GM19397 (cell line): ENCODE measurements around the gene AGAP2.
"Not testable (repeated sequence)": the region's sequence is repeated elsewhere in the genome, so short reads cannot be mapped to it uniquely, and the experiment has no call there.

Experiments
- ATAC-seq: cut with Tn5 transposase; IDR thresholded peaks from one replicate; pipeline ENCODE4 v1.9.1; 2021; ENCODE audit warnings: mild to moderate bottlenecking, moderate library complexity; ENCODE audit not compliant: unreplicated experiment

Gene AGAP2

DNA sequence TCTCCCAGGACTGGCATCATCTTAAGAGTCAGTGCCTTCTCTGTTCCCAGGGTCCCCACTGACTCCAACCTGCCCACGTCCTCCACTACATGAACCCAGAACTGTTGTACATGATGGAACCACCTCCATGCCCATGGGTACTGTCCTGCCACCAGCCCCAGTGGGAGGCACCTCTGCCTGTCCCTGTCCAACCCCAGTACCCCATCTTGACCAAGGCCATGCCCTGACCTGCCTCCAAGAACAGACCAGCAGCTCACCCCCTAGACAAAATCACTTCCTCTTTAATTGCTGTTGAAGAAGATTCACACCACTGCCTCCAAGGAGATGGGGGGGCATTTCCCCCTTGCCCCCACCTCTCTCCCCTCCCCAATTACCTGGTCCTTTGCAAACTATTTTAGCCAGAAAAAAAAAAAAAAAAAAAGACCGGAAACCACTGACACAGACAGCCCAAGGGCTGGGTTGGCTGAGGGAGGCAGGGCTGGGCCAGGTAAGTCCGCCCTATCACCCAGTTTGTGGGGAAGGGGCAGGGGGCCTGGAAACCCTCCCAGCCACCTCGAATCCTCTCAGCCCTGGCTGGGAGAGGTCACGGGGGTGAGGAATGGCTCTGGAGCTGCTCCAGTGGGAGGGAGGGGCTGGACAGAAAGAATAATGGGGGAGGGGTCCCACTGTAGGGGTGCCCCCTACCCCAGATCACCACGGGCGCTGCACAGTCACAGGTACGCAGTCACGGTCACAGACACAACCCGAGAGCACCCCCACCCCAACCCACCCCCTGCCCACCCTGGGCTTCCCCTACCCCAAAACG, 13.4 kb downstream of the AGAP2 start:
- no peak for ATAC-seq

DNA sequence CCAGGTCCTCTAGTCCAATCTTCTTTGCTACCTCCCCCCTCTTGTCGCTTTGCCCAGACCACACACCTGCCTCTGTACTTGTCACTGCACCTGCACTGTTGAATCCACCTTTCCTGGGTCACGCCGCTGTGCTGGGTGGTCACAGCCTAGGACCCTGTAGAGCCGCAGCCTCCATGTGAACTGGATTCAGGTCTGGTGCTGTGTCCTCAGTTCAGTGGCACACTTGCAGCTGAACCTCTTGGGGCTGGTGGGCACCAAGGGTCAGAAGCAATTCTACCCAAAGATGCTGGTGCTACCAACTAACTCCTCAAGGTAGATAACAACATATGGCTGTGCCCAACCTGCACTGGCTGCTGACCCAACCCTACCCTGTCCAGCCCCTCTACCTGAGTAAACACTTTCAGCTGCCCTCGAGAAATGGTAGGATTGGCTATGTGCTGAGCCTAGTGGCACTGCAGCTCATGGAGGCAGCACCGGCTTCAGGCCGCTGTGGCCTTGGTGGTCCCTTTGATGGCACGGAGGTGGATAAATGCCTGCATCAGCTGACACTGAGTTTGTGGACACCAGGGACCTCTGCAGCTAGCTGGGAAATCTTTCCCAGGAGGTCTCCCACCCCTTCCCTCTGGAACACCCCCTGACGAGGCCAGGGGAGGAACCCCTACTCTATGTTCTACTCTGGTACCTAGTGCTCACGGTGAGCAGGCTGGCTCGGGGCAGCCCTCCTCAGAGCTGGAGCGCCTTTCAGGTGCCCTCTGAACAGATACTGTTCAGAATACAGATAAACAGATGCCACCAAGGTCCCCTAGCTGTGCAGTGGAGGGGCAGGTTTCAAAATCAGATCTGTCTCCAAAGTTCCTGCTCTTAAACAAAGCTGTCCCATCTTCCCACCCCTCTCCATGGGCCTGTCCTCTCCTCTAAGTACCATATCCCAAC, 14.3 kb downstream of the AGAP2 start:
- ATAC-seq, result no peak

DNA sequence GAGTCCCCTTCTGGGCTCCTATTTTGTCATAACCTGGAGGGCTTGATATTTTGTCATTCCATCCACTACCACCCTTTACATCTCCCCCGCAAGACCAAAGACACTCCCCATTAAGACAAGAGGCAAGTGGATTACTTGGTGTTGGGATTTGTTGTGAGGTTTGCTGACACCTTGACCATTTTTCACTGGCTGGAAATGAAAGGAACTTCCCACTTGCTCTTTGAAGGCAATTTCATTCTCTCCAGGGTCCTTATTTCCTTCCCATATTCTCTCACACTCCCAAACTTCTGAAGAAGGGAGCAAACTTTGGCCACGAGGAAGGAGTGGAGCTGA, 14.9 kb downstream of the AGAP2 start:
- no peak for ATAC-seq

DNA sequence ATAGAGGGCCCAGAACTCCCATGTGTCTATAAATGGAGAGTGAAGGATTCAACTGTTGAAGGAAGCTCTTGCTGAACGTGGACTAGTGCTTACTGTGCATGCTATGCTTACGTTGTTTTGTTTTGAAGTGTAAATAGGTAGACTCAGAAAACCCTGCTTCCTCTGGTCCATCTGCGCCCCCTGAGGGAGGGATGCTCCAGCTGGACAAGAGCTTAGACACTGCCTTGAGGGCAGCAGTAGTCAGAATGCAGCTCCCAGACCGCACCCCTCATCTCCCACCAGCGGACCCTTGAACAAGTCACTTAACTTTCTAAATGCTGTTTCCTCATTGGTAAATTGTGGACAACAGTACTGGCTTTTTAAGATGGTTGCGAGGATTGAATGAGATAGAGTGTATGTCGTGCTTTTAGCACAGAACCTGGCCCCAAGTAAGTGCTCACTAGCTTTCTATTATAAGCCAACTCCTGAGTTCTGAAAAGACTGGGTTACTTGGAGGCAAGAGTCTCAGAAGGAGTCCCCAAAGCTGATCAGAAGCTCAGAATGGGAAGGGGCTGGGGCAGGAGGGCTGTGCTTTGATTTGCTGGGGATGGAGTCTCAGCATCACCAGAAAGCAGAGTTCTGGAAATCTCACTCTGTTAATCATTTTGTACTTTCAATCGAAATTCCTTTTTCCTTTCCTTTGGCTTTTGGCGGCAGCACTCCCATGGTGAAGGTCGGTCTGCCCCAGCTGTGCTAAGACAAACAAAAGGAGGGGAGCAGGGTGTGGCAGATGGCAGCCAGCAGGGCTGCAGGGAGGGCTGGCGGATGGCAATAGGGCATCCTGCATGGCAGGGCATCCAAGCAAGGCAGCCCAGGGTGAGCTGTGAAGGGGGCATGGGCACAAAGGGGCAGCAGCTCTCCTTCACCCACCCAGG, 15.6 kb downstream of the AGAP2 start:
- ATAC-seq, result no peak

DNA sequence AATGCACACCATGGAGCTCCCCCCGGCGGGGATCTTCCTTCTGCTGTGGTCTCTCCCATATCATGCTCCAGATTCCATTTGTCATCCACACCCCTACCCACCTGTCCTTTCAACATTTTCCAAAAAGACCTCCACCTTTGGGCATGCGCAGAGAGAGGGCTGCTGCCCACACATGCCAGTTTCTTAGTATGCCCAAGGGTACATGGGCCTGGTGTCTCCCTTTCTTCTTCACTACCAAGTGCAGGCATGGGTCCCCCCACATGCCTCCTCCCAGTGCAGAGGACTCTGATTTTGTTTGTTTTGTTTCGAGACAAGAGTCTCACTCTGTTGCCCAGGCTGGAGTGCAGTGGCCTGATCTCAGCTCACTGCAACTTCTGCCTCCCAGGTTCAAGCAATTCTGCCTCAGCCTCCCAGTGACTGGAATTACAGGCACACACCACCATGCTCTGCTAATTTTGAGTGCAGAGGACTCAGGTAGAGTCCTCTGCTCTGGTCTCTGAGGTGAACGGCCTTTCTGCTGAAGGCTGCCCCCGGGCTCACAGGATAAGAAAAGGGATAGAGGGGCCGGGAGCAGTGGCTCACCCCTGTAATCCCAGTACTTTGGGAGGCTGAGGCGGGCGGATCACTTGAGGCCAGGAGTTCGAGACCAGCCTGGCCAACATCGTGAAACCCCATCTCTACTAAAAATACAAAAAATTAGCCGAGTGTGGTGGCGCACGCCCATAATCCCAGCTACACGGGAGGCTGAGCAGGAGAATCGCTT, 16.5 kb downstream of the AGAP2 start:
- not testable (repeated sequence) for ATAC-seq

DNA sequence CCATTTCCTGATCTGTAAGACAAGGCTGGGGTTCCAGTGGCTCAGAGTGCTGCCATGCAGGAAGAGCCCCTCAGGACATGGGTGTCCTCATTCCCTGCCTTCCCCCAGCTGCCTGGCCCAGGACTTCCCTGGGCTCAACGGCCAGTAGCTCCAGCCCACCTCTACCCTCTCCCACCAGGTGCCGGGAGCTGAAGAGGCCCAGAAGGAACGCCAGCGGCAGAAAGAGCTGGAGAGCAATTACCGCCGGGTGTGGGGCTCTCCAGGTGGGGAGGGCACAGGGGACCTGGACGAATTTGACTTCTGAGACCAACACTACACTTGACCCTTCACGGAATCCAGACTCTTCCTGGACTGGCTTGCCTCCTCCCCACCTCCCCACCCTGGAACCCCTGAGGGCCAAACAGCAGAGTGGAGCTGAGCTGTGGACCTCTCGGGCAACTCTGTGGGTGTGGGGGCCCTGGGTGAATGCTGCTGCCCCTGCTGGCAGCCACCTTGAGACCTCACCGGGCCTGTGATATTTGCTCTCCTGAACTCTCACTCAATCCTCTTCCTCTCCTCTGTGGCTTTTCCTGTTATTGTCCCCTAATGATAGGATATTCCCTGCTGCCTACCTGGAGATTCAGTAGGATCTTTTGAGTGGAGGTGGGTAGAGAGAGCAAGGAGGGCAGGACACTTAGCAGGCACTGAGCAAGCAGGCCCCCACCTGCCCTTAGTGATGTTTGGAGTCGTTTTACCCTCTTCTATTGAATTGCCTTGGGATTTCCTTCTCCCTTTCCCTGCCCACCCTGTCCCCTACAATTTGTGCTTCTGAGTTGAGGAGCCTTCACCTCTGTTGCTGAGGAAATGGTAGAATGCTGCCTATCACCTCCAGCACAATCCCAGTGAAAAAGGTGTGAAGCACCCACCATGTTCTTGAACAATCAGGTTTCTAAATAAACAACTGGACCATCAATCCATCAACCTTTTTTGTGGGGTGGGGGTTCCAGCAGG, 17.6 kb downstream of the AGAP2 start:
- ATAC-seq, result no peak

DNA sequence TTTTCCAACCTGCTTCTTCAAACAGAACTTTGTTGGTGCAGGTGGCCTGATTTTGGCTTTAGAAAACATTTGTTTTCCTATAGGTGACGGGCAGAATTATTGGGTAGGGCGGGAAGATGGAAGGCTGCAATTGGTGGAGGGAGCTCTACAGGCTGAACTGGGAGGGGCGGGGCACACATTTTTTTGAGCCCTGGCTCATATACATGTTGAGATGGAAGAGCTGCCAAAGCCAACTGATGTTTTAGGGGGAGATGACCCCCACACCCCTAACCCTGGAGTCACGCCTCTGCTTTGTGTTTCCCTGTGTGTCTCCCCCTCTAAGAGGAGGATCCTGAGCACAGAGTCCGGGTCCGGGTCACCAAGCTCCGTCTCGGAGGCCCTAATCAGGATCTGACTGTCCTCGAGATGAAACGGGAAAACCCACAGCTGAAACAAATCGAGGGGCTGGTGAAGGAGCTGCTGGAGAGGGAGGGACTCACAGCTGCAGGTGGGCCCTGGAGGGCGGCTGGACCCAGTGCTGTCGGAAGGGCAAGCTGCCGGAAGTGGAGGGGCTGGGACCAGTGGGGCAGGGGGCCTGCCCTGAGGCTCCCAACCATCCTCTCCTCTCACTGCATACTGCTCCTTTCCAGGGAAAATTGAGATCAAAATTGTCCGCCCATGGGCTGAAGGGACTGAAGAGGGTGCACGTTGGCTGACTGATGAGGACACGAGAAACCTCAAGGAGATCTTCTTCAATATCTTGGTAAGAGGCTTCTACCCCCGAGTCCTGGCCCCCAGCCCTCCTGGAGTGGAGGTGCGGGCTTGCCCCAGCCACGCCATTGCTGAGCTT, 18.6 kb downstream of the AGAP2 start:
- ATAC-seq, result no peak

DNA sequence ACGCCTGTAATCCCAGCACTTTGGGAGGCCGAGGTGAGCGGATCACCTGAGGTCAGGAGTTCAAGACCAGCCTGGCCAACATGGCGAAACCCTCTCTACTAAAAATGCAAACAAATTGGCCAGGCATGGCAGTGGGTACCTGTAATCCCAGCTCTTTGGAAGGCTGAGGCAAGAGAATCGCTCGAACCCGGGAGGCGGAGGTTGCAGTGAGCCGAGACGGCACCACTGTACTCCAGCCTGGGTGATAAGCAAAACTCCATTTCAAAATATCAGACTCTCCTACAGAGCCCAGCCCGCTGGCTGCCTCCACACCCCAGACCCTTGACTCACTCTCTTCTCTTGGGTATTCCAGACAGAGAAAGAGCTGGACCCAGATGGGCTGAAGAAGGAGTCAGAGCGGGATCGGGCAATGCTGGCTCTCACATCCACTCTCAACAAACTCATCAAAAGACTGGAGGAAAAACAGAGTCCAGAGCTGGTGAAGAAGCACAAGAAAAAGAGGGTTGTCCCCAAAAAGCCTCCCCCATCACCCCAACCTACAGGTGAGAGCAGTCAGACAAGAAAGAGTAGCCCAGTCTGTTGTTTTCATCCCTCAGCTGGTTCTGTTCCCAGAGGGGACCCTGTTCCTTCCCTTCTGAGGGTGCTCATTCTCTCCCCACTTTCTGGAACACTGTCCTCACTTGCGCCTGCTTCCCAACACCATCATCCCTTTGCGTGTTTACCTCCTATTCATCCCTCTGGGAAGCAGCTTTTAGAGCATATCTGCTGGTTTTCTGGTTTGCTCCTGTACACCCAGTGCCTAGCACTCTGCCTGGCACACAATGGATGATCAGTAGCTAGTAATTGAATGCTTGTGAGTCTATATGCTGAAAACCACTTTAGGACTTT, 19.7 kb downstream of the AGAP2 start:
- no peak for ATAC-seq

DNA sequence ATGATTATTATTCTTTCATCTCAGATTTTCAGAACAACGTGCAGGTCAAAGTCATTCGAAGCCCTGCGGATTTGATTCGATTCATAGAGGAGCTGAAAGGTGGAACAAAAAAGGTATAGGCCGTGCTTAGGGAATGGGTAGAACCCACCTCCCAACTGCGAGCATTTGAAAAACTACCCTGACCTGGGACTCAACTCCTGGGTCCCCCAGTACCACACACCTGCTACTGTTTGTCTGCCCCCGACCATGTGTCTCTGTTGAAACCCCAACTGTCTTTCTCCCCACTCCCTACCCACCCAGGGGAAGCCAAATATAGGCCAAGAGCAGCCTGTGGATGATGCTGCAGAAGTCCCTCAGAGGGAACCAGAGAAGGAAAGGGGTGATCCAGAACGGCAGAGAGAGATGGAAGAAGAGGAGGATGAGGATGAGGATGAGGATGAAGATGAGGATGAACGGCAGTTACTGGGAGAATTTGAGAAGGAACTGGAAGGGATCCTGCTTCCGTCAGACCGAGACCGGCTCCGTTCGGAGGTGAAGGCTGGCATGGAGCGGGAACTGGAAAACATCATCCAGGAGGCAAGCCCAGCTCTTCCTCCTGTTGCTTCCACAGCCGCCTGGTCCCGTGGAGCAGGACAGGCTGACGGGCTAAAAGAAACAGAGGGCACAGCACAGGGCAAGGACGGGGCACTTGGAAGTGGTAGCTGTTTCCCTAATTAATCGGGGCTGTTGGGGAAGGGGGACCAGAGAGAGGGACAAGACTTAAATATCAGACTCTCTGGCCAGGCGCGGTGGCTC, 20.5 kb downstream of the AGAP2 start:
- ATAC-seq, result no peak

DNA sequence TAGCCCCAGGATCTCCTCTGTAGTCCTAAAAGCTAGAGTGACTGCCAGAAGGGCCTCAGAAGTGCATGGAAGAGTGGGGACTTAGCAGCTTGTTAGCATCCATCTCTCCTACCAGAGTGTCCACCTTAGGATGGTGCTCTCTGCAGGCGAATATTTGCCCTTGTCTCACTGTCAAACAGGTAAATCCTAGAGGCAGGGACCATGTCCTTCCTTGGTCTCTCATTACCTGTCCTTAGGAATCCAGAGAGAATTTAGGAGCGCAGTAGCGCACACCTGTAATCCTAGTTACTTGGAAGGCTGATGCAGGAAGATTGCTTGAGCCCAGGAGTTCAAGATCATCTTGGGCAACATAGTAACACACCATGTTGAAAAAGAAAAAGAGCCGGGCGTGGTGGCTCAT, 21.4 kb downstream of the AGAP2 start:
- ATAC-seq, result no peak

DNA sequence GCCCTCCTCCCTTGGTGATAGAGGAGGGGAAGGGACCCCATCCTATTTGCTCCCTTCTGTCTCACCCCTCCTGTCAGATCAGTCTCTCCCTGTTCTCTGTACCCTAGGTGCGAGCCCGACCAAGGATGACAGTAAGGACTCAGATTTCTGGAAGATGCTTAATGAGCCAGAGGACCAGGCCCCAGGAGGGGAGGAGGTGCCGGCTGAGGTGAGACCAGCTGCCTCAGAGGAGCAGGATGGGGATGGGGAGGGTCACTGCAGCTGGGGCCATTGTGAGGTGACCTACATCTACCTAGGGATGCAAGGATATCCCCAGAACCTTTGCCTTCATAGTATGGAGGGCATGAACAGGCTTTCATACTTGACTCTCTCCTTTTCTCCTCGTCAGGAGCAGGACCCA, 22.2 kb downstream of the AGAP2 start:
- ATAC-seq, result no peak

DNA sequence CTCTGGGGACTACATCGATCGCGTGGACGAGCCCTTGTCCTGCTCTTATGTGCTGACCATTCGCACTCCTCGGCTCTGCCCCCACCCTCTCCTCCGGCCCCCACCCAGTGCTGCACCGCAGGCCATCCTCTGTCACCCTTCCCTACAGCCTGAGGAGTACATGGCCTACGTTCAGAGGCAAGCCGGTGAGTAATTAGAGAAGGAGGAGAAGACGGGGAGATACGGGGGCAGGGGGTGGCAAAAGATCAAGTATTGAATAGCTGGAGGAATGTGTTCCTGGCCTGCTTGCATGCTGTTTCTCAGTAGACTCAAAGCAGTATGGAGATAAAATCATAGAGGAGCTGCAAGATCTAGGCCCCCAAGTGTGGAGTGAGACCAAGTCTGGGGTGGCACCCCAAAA, 22.8 kb downstream of the AGAP2 start:
- ATAC-seq, result no peak

DNA sequence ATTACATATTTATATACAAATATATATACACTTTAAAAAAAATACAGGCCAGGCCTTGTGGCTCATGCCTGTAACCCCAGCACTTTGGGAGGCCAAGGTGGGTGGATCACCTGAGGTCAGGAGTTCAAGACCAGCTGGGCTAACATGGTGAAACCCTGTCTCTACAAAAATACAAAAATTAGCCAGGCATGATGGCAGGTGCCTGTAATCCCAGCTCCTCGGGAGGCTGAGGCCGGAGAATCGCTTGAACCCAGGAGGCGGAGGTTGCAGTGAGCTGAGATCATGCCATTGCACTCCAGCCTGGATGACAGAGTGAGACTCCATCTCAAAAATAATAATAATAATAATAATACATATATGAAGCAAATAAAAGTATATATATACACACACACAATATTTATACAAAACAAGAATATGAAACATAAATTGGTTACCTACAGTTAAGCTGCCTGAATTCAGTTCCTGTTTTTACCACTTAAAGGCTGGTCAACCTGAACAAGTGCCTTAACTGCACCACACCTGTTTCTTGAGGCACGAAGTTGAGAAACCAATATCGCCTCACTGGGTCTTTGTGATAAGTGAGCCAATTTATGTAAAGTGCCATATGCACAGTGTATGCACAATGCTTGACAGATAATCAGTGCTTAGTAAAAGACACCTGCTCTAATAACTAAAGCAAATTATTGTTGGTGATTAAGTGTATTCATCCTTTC, 23.4 kb downstream of the AGAP2 start:
- not testable (repeated sequence) for ATAC-seq

DNA sequence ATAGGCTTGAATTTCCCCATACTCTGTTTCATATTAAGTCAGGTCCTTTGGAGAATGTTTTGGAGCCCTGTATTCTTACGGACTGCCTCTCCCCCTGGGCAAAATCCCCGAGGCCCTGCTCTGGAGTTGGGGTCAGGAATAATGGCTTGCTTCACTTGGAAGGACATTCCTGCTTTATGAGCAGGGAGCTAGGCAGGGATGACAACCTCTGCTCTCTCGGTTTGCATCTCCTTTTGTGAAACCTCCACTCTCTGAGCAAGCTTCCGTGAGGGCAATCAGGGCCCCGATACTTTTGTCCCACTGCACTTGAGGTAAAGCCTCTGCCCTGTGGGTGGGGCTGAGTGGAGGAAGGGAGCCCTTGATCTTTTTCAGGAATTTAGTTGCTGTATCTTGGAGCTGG, 25.3 kb downstream of the AGAP2 start:
- ATAC-seq, result no peak

DNA sequence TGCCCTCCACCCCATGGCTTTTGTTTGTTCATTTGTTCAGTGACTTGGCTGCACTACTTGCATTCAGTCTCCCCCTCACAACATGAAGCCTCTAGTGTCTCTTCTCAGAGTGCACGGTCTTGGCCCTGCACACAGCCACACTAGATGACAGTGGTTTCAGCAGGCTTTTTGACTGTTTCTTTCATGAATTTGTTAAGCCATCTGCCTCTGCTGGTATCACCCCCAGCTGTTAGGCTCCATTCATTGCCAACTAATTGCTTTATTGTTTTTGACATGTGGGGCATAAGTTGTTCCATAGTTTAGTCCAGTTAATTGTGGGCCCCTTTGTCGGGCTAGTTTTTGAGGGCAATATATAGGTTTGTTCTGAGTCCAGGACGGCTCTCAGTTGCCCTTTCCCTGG, 25.8 kb downstream of the AGAP2 start:
- no peak for ATAC-seq

DNA sequence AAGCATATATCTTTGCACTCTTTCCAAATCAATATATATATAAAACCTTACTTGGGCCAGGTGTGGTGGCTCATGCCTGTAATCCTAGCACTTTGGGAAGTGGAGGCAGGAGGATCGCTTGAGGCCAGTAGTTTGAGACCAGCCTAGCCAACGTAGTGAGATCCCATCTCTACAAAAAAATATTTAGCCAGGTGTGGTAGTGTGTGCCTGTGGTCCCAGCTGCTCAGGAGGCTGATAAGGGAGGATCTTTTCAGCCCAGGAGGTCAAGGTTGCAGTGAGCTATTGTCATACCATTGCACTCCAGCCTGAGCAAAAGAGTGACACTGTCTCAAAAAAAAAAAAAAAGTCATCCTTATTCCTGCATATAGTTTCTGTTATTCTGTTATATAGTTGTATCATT, 30.2 kb downstream of the AGAP2 start:
- ATAC-seq, result no peak
